Right atrium auricular region (tissue), 2 donors: ENCODE measurements around the gene MYL7. TPM values are rescaled to one million over a fixed set of nuclear protein-coding genes. Genes with fewer than 3 reads are reported as not detected.

ENCODE experiments used
- DNase-seq: peaks from one replicate; pipeline ENCODE4 v3.0.0-alpha.2; 2019; ENCODE audit warnings: low spot score
- H3K27ac ChIP-seq, 2 donors: fragments of 200-600 bp; sonication (generic); 1 replicate in 1 of 2; 2 replicates in 1 of 2; pipeline ENCODE4 v1.5.1; 2016 to 2019
- H3K27me3 ChIP-seq, 2 donors: fragments of 200-600 bp; sonication (generic); one replicate each; pipeline versions ENCODE4 v1.5.1 to v1.6.0; 2017 to 2019
- H3K36me3 ChIP-seq: fragments of 200-600 bp; sonication (generic); one replicate; pipeline ENCODE4 v1.5.1; 2016
- H3K4me1 ChIP-seq, 2 donors: fragments of 200-600 bp; sonication (generic); one replicate each; pipeline versions ENCODE4 v1.5.1 to v1.6.0; 2017 to 2019
- H3K4me3 ChIP-seq, 2 donors: fragments of 200-600 bp; sonication (generic); 1 replicate in 1 of 2; 2 replicates in 1 of 2; pipeline ENCODE4 v1.5.1; 2017 to 2019; ENCODE audit warnings: mild to moderate bottlenecking in 1 of 2, moderate library complexity in 1 of 2
- H3K9me3 ChIP-seq, 2 donors: fragments of 200-600 bp; sonication (generic); one replicate each; pipeline ENCODE4 v1.5.1; 2019
- CTCF ChIP-seq, 2 donors: fragments of 200-600 bp; sonication (generic); IDR thresholded peaks; one replicate each; pipeline ENCODE4 v1.5.1; 2019; ENCODE audit warnings: antibody characterized with exemption in 2 of 2
- total RNA-seq, 2 donors: library from RNA; depleted of rRNA; stranded (reverse); fragments of >200 nt; gene quantifications; one replicate each; pipeline ENCODE4 v1.1.0, GENCODE V29; 2016

The MYL7 gene
- total RNA-seq, 2 donors from 2014 or later: 17,339 to 49,235 TPM

GRCh38 chr7:44124822-44125202, 16.3 kb downstream of the MYL7 start:
- H3K27ac ChIP-seq: no peak overlapping the region
- no peak overlapping the region for H3K4me3 ChIP-seq
- H3K27me3 ChIP-seq: no peaks in the 10 kb centered on the region
- no peak for DNase-seq
- H3K36me3 ChIP-seq: no peaks in the 10 kb centered on the region
- TF ChIP-seq CTCF (IDR thresholded peaks at IDR 0.05): no peak
- H3K4me1 ChIP-seq: peaks cover 0 to 49% of the 10 kb centered on the region in 2 donors
- H3K9me3 ChIP-seq: peaks cover 0 to 8% of the 10 kb centered on the region in 2 donors

GRCh38 chr7:44123190-44124003, 17.7 kb downstream of the MYL7 start, which contains the start of gene POLD2:
Gene POLD2 (minus strand): TSS chr7:44123548. CDS start chr7:44122053, 1,495 bp downstream.
- Histone ChIP-seq H3K4me3 (peak within 1 kb of the TSS; percentile 64 to 73), H3K36me3 (no peaks in the 10 kb centered on the region), H3K27ac (peak within 1 kb of the TSS; percentile 90 to 94), H3K9me3 (peaks cover 0 to 8% of the 10 kb centered on the region in 2 donors), H3K27me3 (no peaks in the 10 kb centered on the region), H3K4me1 (peaks cover 0 to 48% of the 10 kb centered on the region in 2 donors)
- DNase-seq: peak; percentile 99
- TF ChIP-seq CTCF (IDR thresholded peaks at IDR 0.05): peak in 1 of 2 donors; percentile 11

- H3K36me3 ChIP-seq: peaks cover 8% of the 10 kb centered on the region
- DNase-seq: no peak
- peak overlapping the region; percentile 64 to 73 for H3K4me3 ChIP-seq
- no peak for TF ChIP-seq CTCF (IDR thresholded peaks at IDR 0.05)
- H3K27me3 ChIP-seq: no peaks in the 10 kb centered on the region
- peaks cover 0 to 8% of the 10 kb centered on the region in 2 donors for H3K9me3 ChIP-seq
- peak overlapping the region; percentile 90 to 94 for H3K27ac ChIP-seq
- peaks cover 0 to 43% of the 10 kb centered on the region in 2 donors for H3K4me1 ChIP-seq
Observed at GRCh38 chr7:44122529-44122928, 18.6 kb downstream of the MYL7 start.

GRCh38 chr7:44121761-44122420, 19.2 kb downstream of the MYL7 start:
- no peaks in the 10 kb centered on the region for H3K27me3 ChIP-seq
- DNase-seq: no peak
- H3K27ac ChIP-seq: peak overlapping the region; percentile 90 to 94
- peaks cover 0 to 43% of the 10 kb centered on the region in 2 donors for H3K4me1 ChIP-seq
- peaks cover 0 to 1% of the 10 kb centered on the region in 2 donors for H3K9me3 ChIP-seq
- no peak for TF ChIP-seq CTCF (IDR thresholded peaks at IDR 0.05)
- peaks cover 15% of the 10 kb centered on the region for H3K36me3 ChIP-seq
- H3K4me3 ChIP-seq: no peak overlapping the region

- peak overlapping the region; percentile 90 to 94 for H3K27ac ChIP-seq
Observed at GRCh38 chr7:44120395-44120794, 20.7 kb downstream of the MYL7 start.

More at GRCh38 chr7:44120395-44120794, 20.7 kb downstream of the MYL7 start:
- DNase-seq: no peak
- H3K9me3 ChIP-seq: no peaks in the 10 kb centered on the region
- H3K36me3 ChIP-seq: peaks cover 30% of the 10 kb centered on the region
- no peaks in the 10 kb centered on the region for H3K27me3 ChIP-seq
- peaks cover 0 to 46% of the 10 kb centered on the region in 2 donors for H3K4me1 ChIP-seq
- TF ChIP-seq CTCF (IDR thresholded peaks at IDR 0.05): no peak
- no peak overlapping the region for H3K4me3 ChIP-seq
